Measurements from ENCODE around the gene OR2C1. TPM values are rescaled to one million over a fixed set of nuclear protein-coding genes. Genes with fewer than 3 reads are reported as not detected.

Gene OR2C1
- total RNA-seq, 4 donors from 2014 or later: not detected

- Histone ChIP-seq H3K27me3 (no peaks in the 10 kb centered on the region), H3K27ac (no peak overlapping the region), H3K4me3 (no peak overlapping the region), H3K4me1 (no peaks in the 10 kb centered on the region), H3K9me3 (peaks cover 45 to 72% of the 10 kb centered on the region in 2 donors), H3K36me3 (peaks cover 5 to 83% (median 42%) of the 10 kb centered on the region in 4 donors)
- intact Hi-C loops (cut with DNase I; ENCODE audit: low total_unique reads): no loop called here
- in situ Hi-C loops (cut with MboI; ENCODE audit: low pct_ligation_motif_present in 1 of 4, low pct_unique_long_range_greater_than_20kb in 1 of 4, low sequenced_read_pairs in 3 of 4): no loop called here
- TF ChIP-seq EP300 (IDR thresholded peaks at IDR 0.05; ENCODE audit: low read depth): no peak
- TF ChIP-seq POLR2AphosphoS5 (IDR thresholded peaks at IDR 0.05): no peak
- no peak for TF ChIP-seq POLR2A (IDR thresholded peaks at IDR 0.05)
- TF ChIP-seq CTCF (IDR thresholded peaks at IDR 0.05): no peak
- DNase-seq: no peak
- WGBS, 2 donors (ENCODE audit: low coverage in 1 of 2): 96 to 100% methylated on average over 1 to 6 of the region's 6 CpGs
Measured at GRCh38 chr16:3388325-3388724, 32.6 kb downstream of the OR2C1 start.

GRCh38 chr16:3389663-3390338 lies 34.1 kb downstream of the OR2C1 start:
- Histone ChIP-seq H3K36me3 (peaks cover 0 to 83% (median 35%) of the 10 kb centered on the region in 4 donors), H3K27ac (no peak overlapping the region), H3K27me3 (no peaks in the 10 kb centered on the region), H3K9me3 (peaks cover 38 to 65% of the 10 kb centered on the region in 2 donors), H3K4me3 (no peak overlapping the region), H3K4me1 (no peaks in the 10 kb centered on the region)
- in situ Hi-C loops (cut with MboI; ENCODE audit: low pct_ligation_motif_present in 1 of 4, low pct_unique_long_range_greater_than_20kb in 1 of 4, low sequenced_read_pairs in 3 of 4): no loop called here
- intact Hi-C loops (cut with DNase I; ENCODE audit: low total_unique reads): no loop called here
- no peak for DNase-seq
- WGBS, 2 donors (ENCODE audit: low coverage in 1 of 2): 92% methylated on average over 9 of the region's 9 CpGs; no CpG with 5 or more reads in 1 of the 2 donors
- no peak for TF ChIP-seq EP300 (IDR thresholded peaks at IDR 0.05; ENCODE audit: low read depth)
- no peak for TF ChIP-seq POLR2AphosphoS5 (IDR thresholded peaks at IDR 0.05)
- TF ChIP-seq CTCF (IDR thresholded peaks at IDR 0.05): no peak
- no peak for TF ChIP-seq POLR2A (IDR thresholded peaks at IDR 0.05)

- H3K4me1 ChIP-seq: peaks cover 12 to 22% (median 15%) of the 10 kb centered on the region in 4 donors
- TF ChIP-seq CTCF (IDR thresholded peaks at IDR 0.05) (no peak), POLR2AphosphoS5 (IDR thresholded peaks at IDR 0.05) (no peak), EP300 (IDR thresholded peaks at IDR 0.05; ENCODE audit: low read depth) (no peak), POLR2A (IDR thresholded peaks at IDR 0.05) (no peak)
- no peak for DNase-seq
- H3K27me3 ChIP-seq: no peaks in the 10 kb centered on the region
- intact Hi-C loops (cut with DNase I; ENCODE audit: low total_unique reads) (loop anchor here (2.0 kb wide), 1 partner anchor 58 kb away; no protein-coding TSS in a partner anchor), in situ Hi-C loops (cut with MboI; ENCODE audit: low pct_ligation_motif_present in 1 of 4, low pct_unique_long_range_greater_than_20kb in 1 of 4, low sequenced_read_pairs in 3 of 4) (loop anchor here in 2 of 4 donors (10.0 to 25.0 kb wide), 2 partner anchors 88 to 106 kb away; partner anchors contain the start of genes TIGD7 (in 1 of the 2) and ZNF75A (in 1 of the 2))
- peaks cover 21 to 23% of the 10 kb centered on the region in 2 donors for H3K9me3 ChIP-seq
- WGBS, 2 donors (ENCODE audit: low coverage in 1 of 2): 0 to 1% methylated on average over 3 to 18 of the region's 18 CpGs
- peak overlapping the region; percentile 88 to 92 (median 90) for H3K27ac ChIP-seq
- peaks cover 0 to 45% (median 15%) of the 10 kb centered on the region in 4 donors for H3K36me3 ChIP-seq
- peak overlapping the region; percentile 70 to 90 (median 80) for H3K4me3 ChIP-seq
Measured at GRCh38 chr16:3400446-3400778, 44.7 kb downstream of the OR2C1 start.

- peak within 1 kb of the TSS; percentile 88 to 92 (median 90) for H3K27ac ChIP-seq
- H3K4me3 ChIP-seq: peak within 1 kb of the TSS; percentile 70 to 90 (median 80)
- in situ Hi-C loops (cut with MboI; ENCODE audit: low pct_ligation_motif_present in 1 of 4, low pct_unique_long_range_greater_than_20kb in 1 of 4, low sequenced_read_pairs in 3 of 4): loop anchor here in 2 of 4 donors (10.0 to 25.0 kb wide), 2 partner anchors 89 to 106 kb away; partner anchors contain the start of genes TIGD7 (in 1 of the 2) and ZNF75A (in 1 of the 2)
- peak; percentile 99 for DNase-seq
- H3K27me3 ChIP-seq: no peaks in the 10 kb centered on the region
- intact Hi-C loops (cut with DNase I; ENCODE audit: low total_unique reads): loop anchor here (2.0 kb wide), 1 partner anchor 58 kb away; no protein-coding TSS in a partner anchor
- peaks cover 25 to 26% of the 10 kb centered on the region in 2 donors for H3K9me3 ChIP-seq
- H3K36me3 ChIP-seq: peaks cover 0 to 45% (median 16%) of the 10 kb centered on the region in 4 donors
- TF ChIP-seq POLR2AphosphoS5 (IDR thresholded peaks at IDR 0.05): peak; percentile 73 to 85 (median 78)
- peak; percentile 77 for TF ChIP-seq POLR2A (IDR thresholded peaks at IDR 0.05)
- TF ChIP-seq CTCF (IDR thresholded peaks at IDR 0.05): no peak
- H3K4me1 ChIP-seq: peaks cover 12 to 22% (median 15%) of the 10 kb centered on the region in 4 donors
- WGBS, 2 donors (ENCODE audit: low coverage in 1 of 2): 0% methylated on average over 3 to 72 of the region's 95 CpGs
Measured at GRCh38 chr16:3400779-3401688, 45.3 kb downstream of the OR2C1 start, which contains the start of the genes ZNF174 and ZSCAN32. TSS of gene ZNF174 (plus strand) at chr16:3401215. CDS start at chr16:3402005, 790 bp downstream. TSS of gene ZSCAN32 (minus strand) at chr16:3401004. CDS start at chr16:3397557, 3,447 bp downstream.

Measured in transverse colon (tissue), 4 donors.